ENCODE measurements around the gene SCD5.

SCD5 gene

GRCh38 chr4:82584931-82585330 lies 213.7 kb downstream of the SCD5 start:
- DNase-seq = no peak

- DNase-seq = no peak
Measured at GRCh38 chr4:82583897-82584587, 214.6 kb downstream of the SCD5 start.

GRCh38 chr4:82579932-82580331 lies 218.7 kb downstream of the SCD5 start:
- DNase-seq = no peak

All from fibroblast of skin of right quadriceps (primary cell).